Testis (tissue), 2 donors: ENCODE data around the gene EXOG.

Experiments used
- POLR2A ChIP-seq: fragments of 450-650 bp; IDR thresholded peaks from one replicate; pipeline ENCODE4 v1.6.1; 2017; ENCODE audit warnings: antibody characterized with exemption, mild to moderate bottlenecking, moderate library complexity
- TF ChIP-seq, protein P1 (sequence below), 3 experiments: fragments of 450-650 bp in 2 of 3; fragments of 200-600 bp in 1 of 3; sonication (generic) in 1 of 3; IDR thresholded peaks; one replicate each; pipeline ENCODE4 v1.5.1; 2016 to 2019; ENCODE audit warnings: antibody characterized with exemption in 3 of 3, mild to moderate bottlenecking in 2 of 3, moderate library complexity in 1 of 3

DNA sequence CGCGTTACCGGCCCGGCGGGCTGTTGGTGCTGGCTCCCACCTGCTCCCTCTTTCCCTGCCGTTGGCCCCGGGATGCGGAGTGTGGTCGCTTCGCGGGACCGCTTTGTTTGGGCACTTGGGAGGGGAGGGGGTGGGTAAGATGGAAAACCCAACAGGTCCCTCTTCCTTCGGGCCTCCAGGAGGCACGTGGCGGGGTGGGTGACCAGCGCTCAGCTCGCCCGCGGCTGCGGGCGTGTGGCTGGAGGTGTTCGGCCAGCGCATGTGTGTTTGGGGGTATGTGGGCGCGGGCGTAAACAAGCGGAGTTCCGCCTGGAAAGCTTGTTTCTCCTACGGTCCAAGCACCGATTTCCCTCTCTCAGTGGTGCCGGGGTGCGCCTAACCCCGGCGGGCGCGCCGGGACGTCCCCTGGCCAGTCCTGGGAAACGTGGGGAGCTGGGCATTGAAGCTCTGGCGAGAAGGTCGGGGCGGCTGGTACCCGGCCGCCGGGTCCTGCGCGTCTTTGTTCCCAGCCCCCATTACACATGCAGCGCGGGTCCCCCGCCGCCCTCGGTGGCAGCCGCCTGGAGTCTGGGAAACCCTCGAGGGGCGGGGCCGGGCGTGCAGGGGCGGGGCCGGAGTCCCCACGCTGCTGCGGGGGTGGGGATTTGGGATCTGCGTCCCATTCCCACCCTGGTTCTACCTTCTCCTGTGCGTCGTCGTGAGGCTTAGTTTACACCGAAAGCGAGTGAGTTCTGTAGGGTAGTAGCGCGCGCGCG is 41.1 kb upstream of the EXOG start:
- TF ChIP-seq, protein P1, sequence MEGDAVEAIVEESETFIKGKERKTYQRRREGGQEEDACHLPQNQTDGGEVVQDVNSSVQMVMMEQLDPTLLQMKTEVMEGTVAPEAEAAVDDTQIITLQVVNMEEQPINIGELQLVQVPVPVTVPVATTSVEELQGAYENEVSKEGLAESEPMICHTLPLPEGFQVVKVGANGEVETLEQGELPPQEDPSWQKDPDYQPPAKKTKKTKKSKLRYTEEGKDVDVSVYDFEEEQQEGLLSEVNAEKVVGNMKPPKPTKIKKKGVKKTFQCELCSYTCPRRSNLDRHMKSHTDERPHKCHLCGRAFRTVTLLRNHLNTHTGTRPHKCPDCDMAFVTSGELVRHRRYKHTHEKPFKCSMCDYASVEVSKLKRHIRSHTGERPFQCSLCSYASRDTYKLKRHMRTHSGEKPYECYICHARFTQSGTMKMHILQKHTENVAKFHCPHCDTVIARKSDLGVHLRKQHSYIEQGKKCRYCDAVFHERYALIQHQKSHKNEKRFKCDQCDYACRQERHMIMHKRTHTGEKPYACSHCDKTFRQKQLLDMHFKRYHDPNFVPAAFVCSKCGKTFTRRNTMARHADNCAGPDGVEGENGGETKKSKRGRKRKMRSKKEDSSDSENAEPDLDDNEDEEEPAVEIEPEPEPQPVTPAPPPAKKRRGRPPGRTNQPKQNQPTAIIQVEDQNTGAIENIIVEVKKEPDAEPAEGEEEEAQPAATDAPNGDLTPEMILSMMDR (IDR thresholded peaks at IDR 0.05), result no peak
- TF ChIP-seq POLR2A, result no peak
